ENCODE measurements around the gene REELD1.

REELD1 gene

DNA sequence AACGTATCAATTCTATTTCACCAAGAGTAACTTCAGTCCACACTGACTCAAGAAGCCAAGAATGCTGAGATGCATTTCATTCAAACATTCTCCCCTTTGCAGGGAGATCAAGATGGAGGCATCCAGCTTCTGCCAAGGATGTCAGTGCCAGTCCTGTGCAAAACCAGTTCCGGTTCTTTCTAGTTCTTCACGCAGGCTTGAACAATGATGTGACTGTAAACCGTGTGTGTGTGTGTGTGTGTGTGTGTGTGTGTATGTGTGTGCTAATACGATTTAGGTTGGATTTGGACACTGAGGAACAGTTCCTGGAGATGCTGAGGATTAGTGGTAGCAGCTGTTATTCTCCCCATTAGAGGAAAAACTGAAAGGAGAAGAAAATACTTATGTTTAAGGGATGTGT lies at the start of gene REELD1:
REELD1 (plus strand) TSS at position 301 of the 400 bp plus-strand sequence. CDS start 2,415 bp downstream, outside the sequence.
- no peak for DNase-seq (ENCODE audit: low spot score)

DNA sequence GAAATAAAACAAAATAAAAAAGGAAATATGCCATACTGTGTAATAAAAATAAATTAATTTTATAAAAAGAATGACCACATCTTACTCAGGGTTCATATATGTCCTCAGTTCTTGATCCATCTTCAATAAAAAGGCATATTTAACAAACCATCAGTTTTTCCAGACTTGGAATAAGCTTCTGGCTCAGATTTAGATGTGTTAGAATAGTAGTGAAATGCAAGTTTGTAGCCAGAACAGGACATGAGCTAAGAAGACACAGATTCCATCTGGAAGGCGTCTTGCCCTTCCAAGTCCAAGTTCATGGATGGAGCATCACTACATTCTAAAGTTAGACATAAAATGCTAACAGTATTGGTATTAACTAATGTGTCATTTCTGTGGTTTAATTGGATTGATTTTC lies 49.1 kb upstream of the REELD1 start:
- no peak for DNase-seq (ENCODE audit: low spot score)

DNA sequence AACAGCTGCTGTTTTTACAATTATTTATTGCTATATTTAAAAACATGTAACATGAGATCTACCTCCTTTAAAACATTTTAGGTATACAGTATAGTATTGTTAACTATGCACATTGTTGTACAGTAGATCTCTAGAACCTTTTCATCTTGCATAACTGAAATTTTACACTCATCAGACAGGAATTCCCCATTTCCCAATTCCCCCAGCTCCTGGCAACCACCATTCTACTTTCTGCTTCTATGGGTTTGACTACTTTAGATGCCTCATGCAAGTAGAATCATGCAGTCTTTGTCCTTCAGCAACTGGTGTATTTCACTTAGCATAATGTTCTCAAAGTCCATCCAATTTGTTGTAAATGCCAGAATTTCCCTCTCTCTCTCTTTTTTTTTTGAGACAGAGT lies 48.5 kb upstream of the REELD1 start:
- DNase-seq (ENCODE audit: low spot score): no peak

DNA sequence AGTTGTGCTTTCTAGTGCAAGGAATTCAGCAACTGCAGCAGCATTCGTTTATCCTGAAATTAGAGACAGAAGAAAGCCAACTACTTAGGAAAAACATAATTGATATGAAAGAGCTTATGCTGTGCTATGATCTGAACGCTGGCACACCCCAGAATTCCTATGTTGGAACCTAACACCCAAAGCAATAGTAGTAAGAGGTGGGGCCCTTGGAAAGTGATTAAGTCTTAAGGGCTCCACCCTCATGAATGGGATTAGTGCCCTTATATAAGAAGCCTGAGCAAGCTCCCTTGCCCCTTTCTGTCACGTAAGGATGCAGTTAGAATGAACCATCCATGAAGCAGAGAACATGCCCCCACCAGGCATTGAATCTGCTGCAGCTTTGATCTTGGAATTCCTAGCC lies 44.2 kb upstream of the REELD1 start:
- no peak for DNase-seq (ENCODE audit: low spot score)

DNA sequence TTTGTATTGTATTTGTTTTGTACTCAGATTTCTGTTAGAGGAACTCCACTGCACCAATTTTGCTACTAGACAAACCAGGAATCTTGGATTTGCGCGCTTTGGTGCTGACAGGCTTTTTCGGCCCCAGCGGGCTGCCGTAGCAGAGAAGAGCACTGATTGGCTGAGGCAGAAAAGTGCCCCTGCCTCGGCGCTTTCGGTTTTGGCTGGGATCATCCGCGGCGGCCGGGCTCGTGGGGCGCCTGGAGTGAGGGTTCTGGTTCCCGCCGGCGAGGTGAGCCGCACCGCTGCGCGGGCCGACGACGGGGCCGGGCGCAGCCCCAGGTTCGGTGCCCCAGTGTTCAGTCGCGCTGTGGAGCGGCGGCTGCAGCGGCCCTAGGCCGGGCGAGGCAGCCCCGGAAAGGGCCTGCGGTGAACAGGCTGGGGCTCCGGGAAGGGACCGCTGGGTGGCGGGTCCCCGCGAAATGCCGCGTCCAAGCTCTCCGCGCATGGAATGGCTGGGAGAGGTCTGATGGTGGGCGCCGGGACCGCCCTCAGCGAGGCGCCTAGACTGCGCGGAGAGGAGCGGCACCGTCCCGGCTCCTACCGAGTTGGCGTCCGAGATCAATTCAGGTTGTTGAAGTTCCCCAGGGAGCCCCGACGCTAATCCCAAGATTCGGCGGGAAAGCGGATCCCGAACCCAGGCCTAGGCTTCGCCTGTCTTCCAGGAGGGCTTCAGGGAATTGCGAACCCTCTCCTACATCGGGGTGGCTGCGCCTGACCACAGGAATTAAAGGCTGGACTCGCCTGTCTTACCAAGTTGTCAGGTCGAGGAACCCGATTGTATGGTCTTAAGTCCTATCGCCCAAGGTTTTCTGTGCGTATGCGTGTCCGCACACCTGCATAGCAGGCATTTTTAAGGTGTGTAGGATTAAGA lies 38.5 kb upstream of the REELD1 start, which contains the start of gene LSM6:
LSM6 (plus strand) TSS at position 178 of the 913 bp plus-strand sequence. CDS start 7,204 bp downstream, outside the sequence.
- peak; percentile 93 for DNase-seq (ENCODE audit: low spot score)

DNA sequence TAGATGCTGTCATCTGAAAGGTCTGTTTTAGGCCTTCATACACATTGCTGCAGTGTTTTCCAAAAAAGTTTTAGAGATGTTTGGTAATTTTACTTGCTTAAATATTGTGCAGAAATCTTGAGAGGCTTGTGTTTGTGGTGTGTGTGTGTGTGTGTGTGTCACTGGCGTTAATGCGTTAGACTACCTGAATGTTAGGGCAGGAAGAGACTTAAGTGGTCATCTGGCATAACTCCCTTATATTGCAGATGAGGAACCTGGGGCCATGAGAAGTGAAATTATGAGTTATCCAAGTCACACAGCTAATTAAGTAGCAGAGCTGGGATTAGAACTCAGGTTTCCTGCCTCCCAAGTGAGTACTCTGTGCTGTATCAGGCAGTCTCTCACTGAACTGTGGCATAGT lies 37.4 kb upstream of the REELD1 start:
- DNase-seq (ENCODE audit: low spot score): no peak

DNA sequence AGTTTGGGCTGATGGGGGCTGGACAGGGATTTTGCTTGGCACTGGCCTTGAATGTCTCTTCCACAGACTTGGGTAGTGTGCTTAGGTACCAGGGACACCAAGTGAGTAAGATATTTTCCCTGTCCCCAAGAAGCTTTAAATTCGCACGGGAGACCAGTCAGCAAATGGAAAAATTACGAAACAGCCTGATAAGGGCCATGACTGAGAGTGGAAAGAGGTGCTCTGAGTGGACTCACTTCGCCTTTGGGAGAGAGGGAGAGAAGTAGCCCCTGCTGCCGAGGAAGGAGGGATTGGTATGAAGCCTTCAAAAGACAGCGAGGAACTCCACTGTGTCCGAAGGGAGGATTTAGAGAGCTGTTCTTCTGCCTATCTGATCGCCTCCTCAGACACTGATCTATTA lies 36.2 kb upstream of the REELD1 start:
- DNase-seq (ENCODE audit: low spot score): no peak

DNA sequence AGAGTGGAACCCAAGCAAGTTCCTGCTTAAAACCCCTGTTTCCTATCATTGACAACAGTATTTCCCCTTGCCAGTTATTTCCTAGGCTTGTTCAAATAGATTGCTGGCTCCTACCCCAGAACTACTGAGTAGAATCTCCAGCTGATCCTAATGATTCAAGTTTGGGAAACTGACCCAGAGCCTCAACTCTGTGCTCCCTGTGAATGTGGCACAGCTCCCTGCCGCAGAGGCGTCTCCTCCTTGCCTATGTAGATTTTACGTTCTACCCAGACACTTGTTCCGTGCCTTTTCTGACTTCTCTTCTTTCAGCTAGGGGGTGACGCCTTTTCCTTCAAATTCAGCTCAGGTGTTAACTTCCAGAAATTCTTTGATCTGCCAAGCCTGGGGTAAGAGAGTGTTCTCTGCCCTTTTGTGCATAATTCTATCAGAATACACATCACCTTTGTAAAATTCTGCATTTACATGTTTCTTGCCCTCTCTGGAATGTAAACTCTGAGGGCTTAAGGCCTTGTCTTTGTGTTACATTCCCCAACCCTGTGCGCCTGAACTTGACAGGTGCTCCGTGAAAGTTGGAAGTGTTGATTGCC lies 34.5 kb upstream of the REELD1 start:
- peak; percentile 17 for DNase-seq (ENCODE audit: low spot score)

DNA sequence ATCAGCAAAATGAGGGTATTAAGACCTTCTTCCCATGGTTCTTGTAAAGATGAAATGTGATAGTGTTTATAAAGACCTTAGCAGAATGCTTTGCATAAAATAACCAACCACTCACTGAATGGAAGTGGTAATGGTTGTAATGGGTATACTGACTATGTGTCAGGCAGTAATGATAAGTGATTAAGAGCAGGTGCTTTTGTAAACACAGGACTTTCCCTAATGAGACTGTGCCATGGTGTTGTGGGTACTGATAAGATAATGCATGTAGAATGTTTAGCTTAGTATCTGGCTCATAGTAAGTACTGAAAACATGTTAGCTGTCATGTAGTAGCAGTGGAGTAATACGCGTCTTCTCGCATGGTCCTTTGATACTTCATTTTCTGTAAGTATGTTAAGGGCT lies 31.9 kb upstream of the REELD1 start:
- no peak for DNase-seq (ENCODE audit: low spot score)

DNA sequence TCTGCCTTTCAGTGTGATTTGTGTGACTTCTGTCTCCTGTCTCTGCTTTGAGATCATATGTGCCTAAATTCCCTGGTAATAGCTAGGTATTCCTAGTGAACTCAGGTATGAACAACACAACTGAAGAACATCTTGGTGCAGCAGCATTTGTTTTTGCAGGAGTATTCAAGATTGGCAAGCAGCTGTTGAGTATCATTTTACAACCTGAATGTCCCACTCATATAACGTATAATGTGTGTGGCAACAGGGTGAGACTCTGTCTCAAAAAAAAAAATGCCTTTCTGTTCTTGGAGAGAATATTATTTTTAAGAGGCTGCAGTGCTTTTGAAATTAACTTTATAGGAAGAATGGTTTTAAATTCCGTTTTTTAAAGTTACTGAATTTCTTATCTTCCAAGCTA lies 31.1 kb upstream of the REELD1 start:
- DNase-seq (ENCODE audit: low spot score): no peak

DNA sequence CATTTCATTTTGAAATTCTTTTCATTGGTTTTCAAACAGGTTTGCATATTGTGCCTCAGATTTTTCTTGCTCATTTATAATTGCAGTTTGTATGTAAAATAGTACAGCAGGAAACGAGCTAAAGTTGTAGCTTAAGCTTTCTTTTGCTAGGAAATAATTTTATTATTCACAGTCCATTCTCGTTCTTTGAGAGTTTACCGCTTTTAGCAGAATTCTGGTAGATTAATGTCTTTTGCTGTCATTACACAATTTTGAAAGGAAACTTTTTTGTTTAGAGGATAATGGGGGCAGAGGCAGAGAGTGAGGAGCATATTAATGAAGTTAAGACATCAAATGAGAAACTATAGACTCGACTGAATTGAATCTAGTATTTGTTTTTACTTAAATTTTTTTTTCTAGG lies 28.3 kb upstream of the REELD1 start:
- no peak for DNase-seq (ENCODE audit: low spot score)

DNA sequence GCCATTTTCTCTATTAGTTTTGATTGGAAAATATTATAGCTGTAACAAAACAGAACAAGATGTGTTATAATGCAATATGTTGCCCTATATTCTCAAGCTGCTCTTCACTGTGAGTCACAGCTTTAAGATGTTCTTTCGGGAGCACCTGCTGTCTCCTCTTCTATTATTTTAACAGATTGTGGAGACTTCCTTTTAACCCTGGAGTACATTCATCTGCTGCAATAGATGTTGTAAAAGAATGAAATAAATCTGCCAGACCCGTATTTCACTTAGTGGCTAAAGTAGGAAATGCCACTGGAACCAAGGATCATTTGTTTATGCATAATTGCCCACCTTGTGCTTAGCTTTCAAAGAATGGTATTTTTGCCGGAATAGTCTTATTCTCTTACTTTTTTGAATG lies 27.7 kb upstream of the REELD1 start:
- no peak for DNase-seq (ENCODE audit: low spot score)

DNA sequence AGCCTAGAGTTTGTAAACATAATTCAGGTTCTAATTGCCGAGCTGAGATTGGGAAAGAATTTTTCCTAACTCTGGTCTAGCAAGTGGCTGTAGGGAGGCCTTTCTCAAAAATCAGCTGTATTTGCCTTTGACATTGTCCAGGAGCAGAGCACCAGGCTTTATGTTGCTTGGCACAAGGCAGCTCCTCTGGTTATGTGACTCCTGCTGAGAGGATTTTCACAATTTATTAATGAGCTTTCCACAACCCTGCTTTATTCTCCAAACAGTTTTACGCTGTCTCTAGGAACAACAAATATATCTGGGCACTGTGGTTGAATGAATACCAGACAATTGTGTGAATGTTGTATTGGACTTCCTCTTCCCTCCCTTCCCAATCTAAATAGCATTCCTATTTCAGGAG lies 23.9 kb upstream of the REELD1 start:
- DNase-seq (ENCODE audit: low spot score): no peak

DNA sequence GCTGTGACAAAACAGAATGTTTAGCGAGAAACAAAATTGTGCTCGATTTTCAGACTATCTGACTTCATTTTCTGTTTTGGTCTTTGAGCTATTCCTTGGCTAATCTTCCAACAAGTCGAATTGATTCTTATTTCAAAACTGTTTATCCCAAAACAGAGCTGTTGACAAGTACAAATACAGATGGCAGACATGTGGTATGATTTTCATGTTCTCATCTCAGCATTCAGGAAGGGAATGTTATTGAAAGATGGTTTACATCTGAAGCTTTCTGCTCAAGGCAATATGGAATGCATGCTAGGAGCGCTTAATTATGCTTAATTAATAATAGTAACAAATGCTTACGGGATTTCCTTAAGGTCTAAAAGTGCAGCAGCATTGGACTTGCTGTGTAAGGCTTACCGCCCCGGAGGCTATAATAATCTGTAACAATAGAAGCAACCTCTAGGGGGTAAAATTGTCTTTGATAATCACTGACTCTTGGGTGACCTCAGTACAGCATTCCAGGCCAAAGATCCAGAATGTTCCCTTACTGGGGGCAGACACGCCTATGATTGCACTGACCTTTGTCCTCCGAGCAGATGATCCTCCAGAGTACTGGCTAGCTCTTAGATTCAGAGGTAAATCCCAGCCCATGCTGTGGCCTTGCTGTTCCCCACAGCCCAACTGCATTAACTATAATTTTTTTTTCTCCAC lies 22.4 kb upstream of the REELD1 start:
- no peak for DNase-seq (ENCODE audit: low spot score)

DNA sequence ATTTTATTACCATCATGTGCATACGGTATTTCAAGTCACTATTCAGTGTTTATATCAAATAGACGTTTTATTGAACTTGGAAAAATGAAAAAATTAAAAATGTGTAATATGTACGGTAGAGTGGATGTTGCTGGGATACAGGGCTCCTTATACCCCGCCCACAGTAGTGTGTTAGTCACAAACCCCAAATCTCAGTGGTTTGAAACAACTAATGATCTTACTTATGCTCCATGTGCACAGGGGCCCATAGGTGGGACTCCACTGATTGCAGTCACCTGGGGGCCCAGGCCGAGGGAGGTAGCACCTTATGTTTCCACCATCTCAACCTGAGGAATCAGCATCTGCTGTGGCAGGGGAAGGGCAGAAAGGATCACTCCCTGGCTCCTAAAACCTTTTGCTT lies 20.7 kb upstream of the REELD1 start:
- DNase-seq (ENCODE audit: low spot score): no peak

DNA sequence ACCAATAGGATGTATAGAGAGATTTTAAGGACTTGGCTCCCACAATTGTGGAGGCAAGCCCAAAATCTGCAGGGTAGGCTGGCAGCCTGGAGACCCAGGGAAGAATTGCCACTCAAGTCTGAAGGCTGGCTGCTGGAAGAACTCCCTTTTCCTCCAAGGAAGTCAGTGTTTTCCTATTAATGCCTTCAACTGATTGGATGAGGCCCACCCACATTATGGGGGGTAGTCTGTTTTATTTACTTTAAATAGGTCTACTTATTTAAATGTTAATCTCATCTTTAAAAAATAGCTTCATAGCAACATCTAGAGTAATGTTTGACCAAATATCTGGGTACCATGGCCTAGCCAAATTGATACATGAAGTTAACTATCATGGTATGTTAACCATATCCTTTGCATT lies 20.1 kb upstream of the REELD1 start:
- no peak for DNase-seq (ENCODE audit: low spot score)

DNA sequence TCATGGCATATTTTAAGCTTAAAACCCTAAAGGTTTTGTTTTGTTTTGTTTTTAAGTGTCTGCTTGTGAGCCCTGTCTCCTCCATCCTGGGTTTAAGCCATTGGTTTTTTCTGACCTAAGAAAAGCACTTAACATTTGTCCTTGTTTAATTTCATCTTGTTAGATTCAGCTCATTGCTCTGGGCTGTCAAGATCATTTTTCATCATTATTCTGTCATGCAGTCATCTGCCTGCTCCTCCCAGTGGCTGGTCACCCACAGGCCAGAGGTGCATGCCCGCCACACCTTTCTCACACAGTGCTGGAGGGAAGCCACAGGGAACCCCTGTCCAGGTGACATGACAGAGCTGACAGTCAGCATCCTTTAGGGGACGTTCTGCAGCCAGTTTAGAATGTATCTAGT lies 11.7 kb upstream of the REELD1 start:
- no peak for DNase-seq (ENCODE audit: low spot score)

DNA sequence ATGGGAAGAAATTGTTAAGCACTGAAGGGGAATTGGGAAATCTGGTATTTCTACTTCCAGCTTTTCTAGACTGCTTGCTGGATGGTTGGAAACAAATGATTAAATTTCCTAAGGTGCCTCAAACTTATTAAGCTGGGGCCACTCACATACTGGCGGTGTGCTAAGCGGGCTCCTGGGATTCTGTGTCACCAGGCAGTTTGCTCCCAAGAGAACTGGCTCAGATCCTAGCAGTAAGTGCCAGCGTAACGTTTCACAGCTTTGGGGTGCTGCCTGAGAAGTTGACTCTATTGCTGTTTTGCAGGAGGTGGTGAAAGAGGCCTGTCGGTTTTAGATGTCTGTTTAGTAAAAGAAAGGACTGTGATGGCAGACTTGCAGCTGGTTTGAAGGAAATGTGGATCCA lies 6.9 kb upstream of the REELD1 start:
- DNase-seq (ENCODE audit: low spot score): no peak

DNA sequence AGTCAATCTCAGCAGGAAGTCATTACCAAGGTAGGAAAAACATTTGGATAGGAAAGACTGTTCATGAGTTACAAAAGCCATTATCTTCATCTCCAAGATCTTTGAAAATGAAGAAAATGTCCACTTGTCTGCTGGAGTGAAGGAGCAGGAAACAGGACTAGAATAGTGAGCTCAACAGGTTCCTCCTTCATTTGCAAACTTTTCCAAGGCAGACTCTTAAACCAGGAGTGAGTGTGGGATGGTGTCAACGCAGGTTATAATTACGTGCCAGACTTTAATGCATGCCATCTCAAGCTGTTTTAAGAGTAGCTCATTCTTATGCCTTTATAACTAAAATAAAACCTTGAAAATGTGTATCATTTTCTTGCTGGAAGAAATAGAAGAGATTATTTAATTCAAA lies 3.4 kb upstream of the REELD1 start:
- no peak for DNase-seq (ENCODE audit: low spot score)

DNA sequence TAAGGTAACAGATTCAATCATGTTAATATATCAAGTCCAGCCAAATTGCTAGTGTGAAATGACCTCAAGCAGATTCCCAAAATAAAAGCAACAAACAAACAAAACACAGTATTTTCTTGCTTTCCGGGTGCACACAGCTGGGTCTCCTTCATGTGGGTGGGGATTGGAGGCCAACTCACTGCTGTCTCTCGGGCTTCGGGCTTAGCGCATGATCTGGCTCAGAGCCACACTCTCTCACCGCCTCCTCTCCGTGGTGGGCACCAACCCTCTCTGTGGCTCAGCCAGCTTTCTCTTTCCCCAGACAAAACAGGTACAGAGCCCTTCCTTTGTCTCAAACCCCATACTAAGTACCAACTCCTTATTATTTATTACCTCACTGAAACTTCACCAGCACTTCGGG lies 2.9 kb upstream of the REELD1 start:
- no peak for DNase-seq (ENCODE audit: low spot score)

DNA sequence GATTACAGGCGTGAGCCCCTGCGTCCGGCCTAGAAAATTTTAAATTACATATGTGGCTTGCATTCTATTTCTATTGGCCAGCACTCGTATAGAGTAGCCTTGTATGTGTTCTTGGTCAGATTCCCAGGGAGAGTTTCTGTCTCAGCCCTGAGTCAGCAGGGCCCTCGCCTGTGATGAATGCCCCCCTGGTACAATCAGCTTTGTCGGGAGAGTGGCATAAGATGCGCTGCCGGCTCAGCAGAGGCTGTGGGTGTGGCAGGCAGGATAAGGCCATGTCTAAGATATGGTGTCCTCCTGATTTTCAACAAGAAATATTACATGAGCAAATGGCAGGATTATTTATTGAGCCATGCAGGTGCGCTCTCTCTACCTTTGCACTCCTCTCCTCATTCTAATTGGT lies 1.6 kb upstream of the REELD1 start:
- no peak for DNase-seq (ENCODE audit: low spot score)

DNA sequence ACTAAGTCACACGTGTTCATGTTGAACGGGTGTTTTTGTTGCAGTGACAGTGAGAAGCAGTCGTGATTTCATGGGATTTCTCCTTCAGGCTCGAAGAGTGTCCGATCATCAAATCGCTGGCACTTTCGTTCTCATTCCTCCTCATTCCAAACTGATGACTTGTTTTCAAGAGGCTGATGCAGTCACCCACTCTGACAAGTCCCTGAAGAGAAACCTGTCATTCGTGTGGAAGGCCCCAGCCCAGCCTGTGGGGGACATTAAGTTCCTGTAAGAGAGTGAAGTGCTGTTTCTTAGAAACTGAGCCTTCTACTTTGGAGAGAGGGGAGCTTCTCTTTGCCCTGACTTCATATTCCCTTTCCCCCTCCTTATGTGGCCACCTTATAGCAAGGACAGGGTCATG lies 8.0 kb downstream of the REELD1 start:
- DNase-seq (ENCODE audit: low spot score): no peak

Data from Ammon's horn (tissue), 1 donor.